Keratinocyte (primary cell): ENCODE measurements around the gene PAX3. TPM values are rescaled to one million over a fixed set of nuclear protein-coding genes. Genes with fewer than 3 reads are reported as not detected.

ENCODE experiments used
- DNase-seq: peaks from one replicate; pipeline ENCODE4 v3.0.0-alpha.2; 2011; ENCODE audit warnings: low read depth, missing footprints, low spot score
- FAIRE-seq: peaks from 2 replicates; lab custom pipeline; 2011; peaks lifted over from hg19 to GRCh38; lab: Jason Lieb, UNC
- H2AFZ ChIP-seq: 2 replicates; pipeline ENCODE4 v1.6.0; 2012; ENCODE audit warnings: low read length, control low read depth, inconsistent platforms; ENCODE audit not compliant: control insufficient read depth
- H3K27ac ChIP-seq: 2 replicates; pipeline ENCODE4 v1.5.1; 2011; ENCODE audit warnings: low read length; ENCODE audit not compliant: control insufficient read depth, insufficient read depth
- H3K27me3 ChIP-seq: 3 replicates; pipeline ENCODE4 v1.6.0; 2011; ENCODE audit warnings: low read length; ENCODE audit not compliant: control insufficient read depth, insufficient read depth; ENCODE audit errors: extremely low read depth
- H3K36me3 ChIP-seq, 2 experiments: 2 replicates in 1 of 2; 3 replicates in 1 of 2; pipeline ENCODE4 v1.5.1; 2011; ENCODE audit warnings: low read length in 2 of 2, mild to moderate bottlenecking in 1 of 2; ENCODE audit not compliant: control insufficient read depth in 2 of 2, insufficient read depth in 2 of 2; ENCODE audit errors: extremely low read depth in 1 of 2
- H3K4me1 ChIP-seq: 3 replicates; pipeline ENCODE4 v1.5.1; 2011; ENCODE audit warnings: low read length; ENCODE audit not compliant: control insufficient read depth, insufficient read depth; ENCODE audit errors: extremely low read depth
- H3K4me2 ChIP-seq: 3 replicates; pipeline ENCODE4 v1.6.0; 2011; ENCODE audit warnings: low read depth, low read length; ENCODE audit not compliant: control insufficient read depth, insufficient read depth; ENCODE audit errors: extremely low read depth
- H3K4me3 ChIP-seq, 3 experiments: fragments of 200-600 bp in 1 of 3; sonication (generic) in 1 of 3; 2 replicates in 2 of 3; 3 replicates in 1 of 3; pipeline ENCODE4 v1.5.1; 2011 to 2016; ENCODE audit warnings: low read length in 3 of 3, mild to moderate bottlenecking in 3 of 3, control low read depth in 2 of 3, inconsistent platforms in 1 of 3, low read depth in 1 of 3, mixed read lengths in 1 of 3, mixed run types in 1 of 3, moderate library complexity in 1 of 3; ENCODE audit not compliant: control insufficient read depth in 2 of 3, insufficient read depth in 2 of 3; ENCODE audit errors: extremely low read depth in 1 of 3
- H3K79me2 ChIP-seq: 2 replicates; pipeline ENCODE4 v1.6.0; 2012; ENCODE audit warnings: low read length; ENCODE audit not compliant: control insufficient read depth, insufficient read depth
- H3K9ac ChIP-seq: 3 replicates; pipeline ENCODE4 v1.6.0; 2011; ENCODE audit warnings: low read length; ENCODE audit not compliant: control insufficient read depth, insufficient read depth; ENCODE audit errors: extremely low read depth
- H3K9me1 ChIP-seq: 3 replicates; pipeline ENCODE4 v1.6.0; 2011; ENCODE audit warnings: low read length; ENCODE audit not compliant: control insufficient read depth, insufficient read depth; ENCODE audit errors: extremely low read depth
- H3K9me3 ChIP-seq: 2 replicates; pipeline ENCODE4 v1.5.1; 2012; ENCODE audit warnings: low read depth, low read length; ENCODE audit not compliant: control insufficient read depth
- H4K20me1 ChIP-seq: 3 replicates; pipeline ENCODE4 v1.6.0; 2011; ENCODE audit warnings: low read length; ENCODE audit not compliant: control insufficient read depth, insufficient read depth; ENCODE audit errors: extremely low read depth
- EZH2 ChIP-seq: IDR thresholded peaks from one replicate; pipeline ENCODE4 v1.6.1; 2012; ENCODE audit warnings: inconsistent platforms, mild to moderate bottlenecking, low read length, moderate library complexity
- dilution Hi-C: fragments of 300-500 bp; cut with MboI; formaldehyde crosslinking; loops from one replicate; pipeline ENCODE4 v1.7.0; 2020; ENCODE audit warnings: low sequenced_read_pairs; ENCODE audit not compliant: extremely low pct_ligation_motif_present
- polyA plus RNA-seq, 5 experiments: library from polyadenylated mRNA; depleted of rRNA in 3 of 5; stranded (reverse) in 3 of 5; stranded (forward) in 1 of 5; unstranded in 1 of 5; fragments of >200 nt; gene quantifications; 1 replicate in 1 of 5; 2 replicates in 3 of 5; 3 replicates in 1 of 5; pipeline versions ENCODE4 v1.2.1 to v1.2.3, GENCODE V29; 2011 to 2012; ENCODE audit warnings: missing spikeins in 2 of 5, low read depth in 1 of 5, low replicate concordance in 1 of 5
- TF ChIP-seq, protein P1 (sequence below), 3 experiments: IDR thresholded peaks in 1 of 3; conservative IDR thresholded peaks in 1 of 3; optimal IDR thresholded peaks in 1 of 3; 2 replicates in 2 of 3; 3 replicates in 1 of 3; pipeline versions ENCODE3 to v1.5.1; 2011; ENCODE audit warnings: low read length in 3 of 3, mild to moderate bottlenecking in 3 of 3, moderate library complexity in 2 of 3, control low read depth in 1 of 3, inconsistent platforms in 1 of 3; ENCODE audit not compliant: insufficient read depth in 2 of 3; ENCODE audit errors: extremely low read depth in 1 of 3

The PAX3 gene
- polyA plus RNA-seq, 1 donor (not counting 4 experiments of a cell fraction or from before 2014, with no cell fraction given): not detected

DNA sequence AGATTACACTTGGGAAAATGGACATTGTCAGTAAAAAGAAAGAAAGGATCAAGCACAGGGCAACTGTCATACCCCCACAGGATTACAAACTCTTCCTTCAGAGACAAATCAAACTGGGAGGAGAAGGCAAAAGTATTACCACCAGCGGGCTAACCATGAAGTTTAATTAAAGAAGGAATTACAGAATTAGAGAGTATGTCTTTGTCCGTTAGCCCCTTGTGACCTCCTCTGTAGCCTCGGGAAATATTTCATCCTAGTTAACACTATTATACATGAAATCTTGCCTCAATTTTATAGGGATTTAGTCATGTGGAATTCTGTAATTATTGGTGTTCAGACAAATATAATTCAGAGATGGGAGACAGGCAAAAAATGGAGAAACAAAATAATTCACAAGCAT lies 60.7 kb downstream of the PAX3 start:
- no peaks in the 10 kb centered on the region for H3K9me3 ChIP-seq
- no peaks in the 10 kb centered on the region for H3K36me3 ChIP-seq
- dilution Hi-C loops: no loop called here
- no peak overlapping the region for H3K4me2 ChIP-seq
- H2AFZ ChIP-seq: no peak overlapping the region
- no peaks in the 10 kb centered on the region for H3K4me1 ChIP-seq
- H3K9ac ChIP-seq: no peak overlapping the region
- H3K79me2 ChIP-seq: no peaks in the 10 kb centered on the region
- peaks cover 17% of the 10 kb centered on the region for H3K27me3 ChIP-seq
- no peak for DNase-seq
- FAIRE-seq: no peak
- TF ChIP-seq, protein P1, sequence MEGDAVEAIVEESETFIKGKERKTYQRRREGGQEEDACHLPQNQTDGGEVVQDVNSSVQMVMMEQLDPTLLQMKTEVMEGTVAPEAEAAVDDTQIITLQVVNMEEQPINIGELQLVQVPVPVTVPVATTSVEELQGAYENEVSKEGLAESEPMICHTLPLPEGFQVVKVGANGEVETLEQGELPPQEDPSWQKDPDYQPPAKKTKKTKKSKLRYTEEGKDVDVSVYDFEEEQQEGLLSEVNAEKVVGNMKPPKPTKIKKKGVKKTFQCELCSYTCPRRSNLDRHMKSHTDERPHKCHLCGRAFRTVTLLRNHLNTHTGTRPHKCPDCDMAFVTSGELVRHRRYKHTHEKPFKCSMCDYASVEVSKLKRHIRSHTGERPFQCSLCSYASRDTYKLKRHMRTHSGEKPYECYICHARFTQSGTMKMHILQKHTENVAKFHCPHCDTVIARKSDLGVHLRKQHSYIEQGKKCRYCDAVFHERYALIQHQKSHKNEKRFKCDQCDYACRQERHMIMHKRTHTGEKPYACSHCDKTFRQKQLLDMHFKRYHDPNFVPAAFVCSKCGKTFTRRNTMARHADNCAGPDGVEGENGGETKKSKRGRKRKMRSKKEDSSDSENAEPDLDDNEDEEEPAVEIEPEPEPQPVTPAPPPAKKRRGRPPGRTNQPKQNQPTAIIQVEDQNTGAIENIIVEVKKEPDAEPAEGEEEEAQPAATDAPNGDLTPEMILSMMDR (optimal IDR thresholded peaks at IDR 0.05 in 1 of 3, IDR thresholded peaks at IDR 0.05 in 1 of 3, conservative IDR thresholded peaks at IDR 0.05 in 1 of 3; ENCODE audit: extremely low read depth in 1 of 3, insufficient read depth in 2 of 3, low read length in 3 of 3): no peak
- no peak for TF ChIP-seq EZH2
- H3K4me3 ChIP-seq: no peak overlapping the region
- no peak overlapping the region for H3K27ac ChIP-seq
- no peaks in the 10 kb centered on the region for H3K9me1 ChIP-seq
- no peaks in the 10 kb centered on the region for H4K20me1 ChIP-seq

DNA sequence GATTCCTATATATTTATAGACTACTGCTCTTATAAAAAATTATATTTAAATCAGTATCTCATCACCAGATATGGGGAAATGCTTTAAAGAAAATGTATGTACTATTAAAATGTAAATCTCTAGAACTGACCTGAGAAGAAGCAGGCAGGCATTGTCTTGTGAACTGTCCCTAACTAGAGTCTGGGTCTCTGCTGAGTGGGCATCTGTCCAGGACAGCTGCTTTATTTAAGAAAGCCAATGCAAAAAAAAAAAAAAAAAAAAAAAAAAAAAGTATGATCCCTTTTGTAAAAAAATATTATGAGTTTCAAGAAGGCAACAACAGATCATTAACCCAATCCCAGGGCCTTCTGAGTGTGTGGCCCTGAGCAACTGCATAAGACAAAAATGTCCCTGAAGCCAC lies 66.0 kb downstream of the PAX3 start:
- Histone ChIP-seq H3K27ac (no peak overlapping the region), H3K36me3 (no peaks in the 10 kb centered on the region), H3K27me3 (no peaks in the 10 kb centered on the region), H3K9me1 (no peaks in the 10 kb centered on the region), H4K20me1 (no peaks in the 10 kb centered on the region), H3K4me3 (no peak overlapping the region), H3K4me1 (no peaks in the 10 kb centered on the region), H3K9me3 (no peaks in the 10 kb centered on the region), H3K79me2 (no peaks in the 10 kb centered on the region), H2AFZ (no peak overlapping the region), H3K9ac (no peak overlapping the region), H3K4me2 (no peak overlapping the region)
- dilution Hi-C loops: no loop called here
- TF ChIP-seq, protein P1 (optimal IDR thresholded peaks at IDR 0.05 in 1 of 3, IDR thresholded peaks at IDR 0.05 in 1 of 3, conservative IDR thresholded peaks at IDR 0.05 in 1 of 3; ENCODE audit: extremely low read depth in 1 of 3, insufficient read depth in 2 of 3, low read length in 3 of 3): no peak
- TF ChIP-seq EZH2: no peak
- FAIRE-seq: no peak
- no peak for DNase-seq
